HEK293T (cell line): ENCODE results near the gene MRPL19.

Experiments
- ARNT ChIP-seq: fragments of 450-650 bp; IDR thresholded peaks from 2 replicates; pipeline ENCODE4 v1.6.1; 2017; ENCODE audit warnings: mild to moderate bottlenecking
- SP1 ChIP-seq: fragments of 450-650 bp; IDR thresholded peaks from 2 replicates; pipeline ENCODE4 v1.6.1; 2017
- TARDBP ChIP-seq: fragments of 450-650 bp; IDR thresholded peaks from 2 replicates; pipeline ENCODE4 v1.6.1; 2016

- TF ChIP-seq ARNT, result no peak
- no peak for TF ChIP-seq SP1
- no peak for TF ChIP-seq TARDBP
Measured at GRCh38 chr2:75657798-75658197, 11.2 kb downstream of the MRPL19 start.
